Stimulated activated CD4-positive, alpha-beta T cell treated with anti-CD3 and anti-CD28 coated beads, Interleukin-15, amount 100 ng/mL, for 1 hour (primary cell): Measurements from ENCODE around the gene CYB561.
A peak's percentile ranks its signal among the peaks of the same experiment; 100 is the strongest.

Source experiments
- DNase-seq, 2 donors: peaks; one replicate each; pipeline ENCODE4 v3.0.0-alpha.2; 2020; ENCODE audit warnings: low read depth in 1 of 2, low spot score in 1 of 2

The CYB561 gene

DNA sequence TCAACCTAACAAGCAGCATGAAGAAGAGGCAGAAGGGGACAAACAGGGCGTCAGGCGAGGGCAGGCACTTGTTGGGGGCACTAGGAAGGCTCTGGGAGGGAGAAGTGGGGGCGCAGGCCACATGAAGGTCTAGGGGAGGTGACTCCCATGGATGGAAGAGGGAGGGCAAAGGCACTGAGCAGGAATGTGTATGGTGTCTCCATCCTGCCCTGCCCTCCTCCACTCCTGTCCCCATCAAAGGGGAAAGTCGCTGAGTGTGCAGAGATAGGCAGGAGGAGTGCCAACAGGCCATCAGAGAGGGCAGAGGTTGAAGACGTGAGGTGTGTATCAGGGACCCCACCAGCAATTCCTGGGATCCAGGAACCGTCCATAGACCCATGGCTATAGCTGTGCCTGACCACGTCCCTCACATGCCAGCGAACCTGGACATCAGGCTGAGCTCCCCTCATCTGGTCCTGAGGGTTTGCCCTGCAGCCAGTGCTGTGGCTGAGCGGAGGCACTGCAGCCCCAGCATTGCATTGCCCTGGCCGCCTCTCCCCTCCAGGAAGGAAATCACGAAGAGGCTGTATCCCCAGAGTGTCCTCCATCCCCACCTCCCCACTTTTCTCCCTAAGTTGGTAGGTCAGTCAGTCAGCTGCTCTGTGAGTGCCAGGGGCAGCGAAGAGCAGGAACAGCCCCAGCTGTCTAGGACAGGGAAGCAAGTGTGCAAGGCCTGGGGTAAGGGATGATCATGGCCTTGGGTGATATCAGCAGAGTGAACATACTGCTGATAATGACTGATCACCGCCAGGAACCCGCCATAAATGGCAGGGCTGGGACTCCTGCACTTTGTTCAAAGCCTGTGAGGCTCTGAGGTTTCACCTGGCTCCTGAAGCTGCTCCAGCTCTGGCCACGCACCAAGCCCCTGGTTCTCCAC is 6.2 kb upstream of the CYB561 start:
- no peak for DNase-seq

GRCh38 chr17:63451150-63451549 is 5.0 kb upstream of the CYB561 start:
- DNase-seq = no peak

- no peak for DNase-seq
Observed at GRCh38 chr17:63450551-63450950, 4.4 kb upstream of the CYB561 start.

DNA sequence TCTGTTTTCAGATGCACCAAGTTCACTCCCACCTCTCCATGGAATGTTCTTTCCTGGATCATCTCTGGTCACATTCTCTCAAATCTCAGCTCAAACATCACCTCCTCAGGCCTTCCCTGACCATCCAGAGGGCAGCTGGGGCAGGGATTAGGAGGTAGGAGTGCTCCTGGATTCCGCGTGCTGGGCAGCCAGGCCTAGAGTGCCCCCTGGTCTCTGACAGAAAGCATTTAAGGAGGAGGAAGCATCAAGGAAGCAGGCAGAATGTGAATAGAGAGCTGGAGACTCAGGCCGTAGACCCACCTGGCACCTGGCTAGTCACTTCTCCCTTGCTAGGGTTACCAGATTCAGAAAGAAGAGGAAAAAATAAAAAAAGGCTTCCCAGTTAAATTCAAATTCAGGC is 2.5 kb upstream of the CYB561 start:
- no peak for DNase-seq

GRCh38 chr17:63447471-63448009 is 1.4 kb upstream of the CYB561 start:
- no peak for DNase-seq

- peak; percentile 21 to 45 for DNase-seq
Observed at GRCh38 chr17:63446753-63447470, 806 bp upstream of the CYB561 start.

- DNase-seq = peak; percentile 37 to 53
Observed at GRCh38 chr17:63445571-63445953, 544 bp downstream of the CYB561 start.

DNA sequence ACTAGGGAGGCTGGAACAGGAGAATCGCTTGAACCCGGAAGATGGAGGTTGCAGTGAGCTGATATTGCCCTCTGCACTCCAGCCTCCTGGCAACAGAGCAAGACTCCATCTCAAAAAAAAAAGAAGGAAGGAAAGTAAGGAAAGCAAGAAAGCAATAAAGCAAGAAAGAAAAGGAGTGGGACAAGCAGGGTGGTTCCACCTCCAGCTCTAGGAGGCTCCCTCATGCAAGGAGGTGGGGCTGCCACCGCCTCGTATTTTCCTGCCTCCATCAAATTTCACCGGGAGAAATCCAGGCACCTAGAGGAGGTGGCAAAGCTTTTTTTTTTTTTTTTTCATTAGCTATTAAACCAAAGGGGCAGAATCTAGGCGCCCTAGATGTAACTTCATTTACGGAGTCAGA is 1.0 kb downstream of the CYB561 start:
- no peak for DNase-seq

- DNase-seq = no peak
Observed at GRCh38 chr17:63444457-63444856, 1.6 kb downstream of the CYB561 start.

DNA sequence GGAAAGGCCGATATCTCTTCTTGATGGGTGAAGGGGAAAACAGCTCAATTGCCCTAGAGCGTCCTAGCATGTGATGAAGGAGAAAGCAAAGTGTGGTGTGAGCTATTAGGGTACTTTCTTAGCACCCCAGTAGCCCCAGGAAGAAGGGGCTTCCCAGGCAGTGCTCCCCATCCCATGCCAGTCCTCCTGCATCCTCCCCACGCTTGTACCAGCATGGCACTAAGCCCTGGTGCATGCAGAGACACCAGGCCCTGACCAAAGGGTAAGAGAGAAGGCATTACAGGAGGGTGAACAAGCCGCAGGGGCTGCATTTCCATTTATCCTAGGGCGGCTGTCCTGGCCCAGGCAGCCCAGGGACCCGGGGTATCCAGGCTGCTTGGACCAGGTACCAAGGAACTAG is 3.1 kb downstream of the CYB561 start:
- DNase-seq = no peak

GRCh38 chr17:63442549-63443035 is 3.5 kb downstream of the CYB561 start:
- no peak for DNase-seq

- no peak for DNase-seq
Observed at GRCh38 chr17:63442074-63442473, 4.0 kb downstream of the CYB561 start.

DNA sequence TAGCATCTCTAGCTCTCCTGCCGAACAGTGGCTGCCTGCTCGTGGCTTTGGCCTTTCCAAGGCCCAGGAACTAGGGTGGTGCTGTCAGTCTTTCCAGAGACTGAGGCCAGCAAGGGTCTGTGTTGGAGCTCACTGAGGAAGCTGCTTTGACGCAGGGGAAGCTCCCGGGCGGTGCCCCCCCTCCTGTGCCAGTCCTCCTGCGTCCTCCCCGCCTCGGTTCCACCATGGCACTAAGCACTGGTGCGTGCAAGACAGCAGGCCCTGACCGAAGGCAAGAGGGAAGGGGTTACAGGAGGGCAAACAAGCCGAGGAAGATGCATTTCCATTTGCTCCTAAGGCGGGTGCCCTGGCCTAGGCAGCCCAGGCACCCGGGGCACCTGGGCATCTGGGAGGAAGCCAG is 4.5 kb downstream of the CYB561 start:
- DNase-seq = no peak

- DNase-seq = no peak
Observed at GRCh38 chr17:63440770-63441335, 5.3 kb downstream of the CYB561 start.

DNA sequence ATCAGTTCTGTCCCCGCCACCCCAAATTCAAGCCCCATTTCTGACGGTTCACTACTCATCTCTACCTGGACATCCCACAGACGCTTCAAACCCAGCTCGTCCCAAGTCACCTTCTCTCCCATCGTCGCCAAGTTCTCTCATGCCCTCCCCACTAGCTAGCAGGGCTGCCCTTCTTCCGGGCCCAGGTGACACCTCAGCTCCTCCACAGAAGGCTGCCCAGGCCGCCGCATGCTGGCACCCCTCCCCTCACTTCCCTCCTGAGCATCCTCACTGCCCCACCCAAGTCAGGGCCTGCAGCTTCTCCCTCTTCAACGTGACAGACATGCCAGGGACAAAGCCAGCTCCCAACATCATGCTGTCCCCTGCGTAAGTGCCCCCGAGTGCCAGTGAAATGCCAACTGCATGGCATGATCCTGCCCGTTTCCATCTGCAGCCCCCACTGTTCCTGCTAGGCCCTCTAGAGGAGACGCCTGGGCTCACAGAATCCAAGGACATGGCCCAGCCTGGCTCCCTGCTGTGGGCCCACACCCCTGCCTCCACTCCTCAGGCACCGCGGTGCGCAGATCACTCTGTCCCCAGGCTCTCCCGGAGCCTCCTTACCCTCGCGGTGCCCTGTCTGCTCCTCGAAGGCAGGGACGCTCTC is 5.9 kb downstream of the CYB561 start:
- DNase-seq = no peak

DNA sequence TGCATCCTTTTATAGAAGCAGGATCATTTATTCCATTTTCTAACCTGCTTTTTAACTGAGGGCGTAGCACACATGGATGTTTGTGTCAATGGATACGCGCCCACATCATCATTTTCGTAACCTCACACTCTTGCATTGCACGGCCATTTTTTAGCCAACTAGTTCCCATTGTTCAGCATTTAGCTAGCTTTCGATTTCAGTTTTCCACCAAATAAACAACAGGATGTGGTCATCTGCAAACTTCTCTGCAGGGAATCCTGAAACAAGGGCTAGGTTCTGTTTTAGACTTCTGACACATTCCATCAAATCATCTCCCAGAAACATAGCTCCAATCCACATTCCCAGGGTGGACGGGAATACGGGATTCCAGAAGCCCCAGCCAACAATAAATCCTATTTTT is 6.4 kb downstream of the CYB561 start:
- DNase-seq = no peak

- no peak for DNase-seq
Observed at GRCh38 chr17:63438092-63439051, 7.7 kb downstream of the CYB561 start.

DNA sequence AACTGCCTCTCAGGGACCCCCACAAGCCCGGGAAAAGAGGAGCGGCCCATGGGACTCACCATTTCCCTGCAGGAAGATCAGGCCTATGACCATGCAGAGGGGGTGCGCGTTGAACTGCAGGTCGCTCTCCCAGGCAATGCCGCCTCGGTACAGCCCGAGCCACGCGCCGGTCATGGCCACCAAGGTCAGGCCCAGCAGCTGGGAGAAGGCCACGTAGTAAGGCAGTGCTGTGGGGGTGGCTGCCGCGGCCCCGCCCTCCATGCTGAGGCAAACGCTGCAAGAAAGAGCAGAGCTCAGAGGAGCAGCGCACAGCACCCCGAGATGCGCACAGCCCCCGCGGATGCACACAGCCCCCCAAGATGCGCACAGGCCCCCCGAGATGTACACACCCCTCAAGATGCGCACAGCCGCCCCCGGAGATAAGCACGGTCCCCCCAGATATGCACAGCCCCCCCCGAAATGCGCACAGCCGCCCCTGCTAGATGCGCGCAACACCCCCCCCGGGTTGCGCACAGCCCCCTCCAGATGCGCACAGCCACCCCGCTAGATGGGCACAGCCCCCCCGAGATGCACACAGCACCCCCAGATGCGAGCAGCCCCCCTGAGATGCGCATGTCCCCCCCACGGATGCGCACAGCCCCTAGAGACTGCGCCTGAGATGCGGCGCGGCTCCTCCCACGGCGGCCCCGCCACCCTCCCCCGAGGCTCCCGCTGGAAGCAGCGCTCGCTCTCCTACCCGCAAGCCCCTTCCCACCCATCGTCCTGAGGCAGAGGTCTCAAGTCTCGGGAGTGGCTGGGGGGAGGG is 8.6 kb downstream of the CYB561 start:
- no peak for DNase-seq

- no peak for DNase-seq
Observed at GRCh38 chr17:63436523-63437110, 9.5 kb downstream of the CYB561 start.
